GM12892 (cell line): ENCODE measurements around the gene FLT1.
A peak's percentile ranks its signal among the peaks of the same experiment; 100 is the strongest.

Experiments used
- DNase-seq: peaks from one replicate; pipeline ENCODE4 v3.0.0; 2011; ENCODE audit not compliant: insufficient read length
- FAIRE-seq: peaks from 2 replicates; lab custom pipeline; 2011; peaks lifted over from hg19 to GRCh38; lab: Jason Lieb, UNC
- POLR2A ChIP-seq: IDR thresholded peaks from 2 replicates; pipeline ENCODE4 v1.6.1; 2011; ENCODE audit warnings: low read depth, low read length, control low read depth
- POLR2AphosphoS5 ChIP-seq: IDR thresholded peaks from 2 replicates; pipeline ENCODE4 v1.6.1; 2011; ENCODE audit warnings: low read depth, low read length, control low read depth
- TAF1 ChIP-seq: IDR thresholded peaks from 2 replicates; pipeline ENCODE4 v1.6.1; 2011; ENCODE audit warnings: low read depth, mild to moderate bottlenecking, control low read depth, low read length, borderline replicate concordance

Gene FLT1

DNA sequence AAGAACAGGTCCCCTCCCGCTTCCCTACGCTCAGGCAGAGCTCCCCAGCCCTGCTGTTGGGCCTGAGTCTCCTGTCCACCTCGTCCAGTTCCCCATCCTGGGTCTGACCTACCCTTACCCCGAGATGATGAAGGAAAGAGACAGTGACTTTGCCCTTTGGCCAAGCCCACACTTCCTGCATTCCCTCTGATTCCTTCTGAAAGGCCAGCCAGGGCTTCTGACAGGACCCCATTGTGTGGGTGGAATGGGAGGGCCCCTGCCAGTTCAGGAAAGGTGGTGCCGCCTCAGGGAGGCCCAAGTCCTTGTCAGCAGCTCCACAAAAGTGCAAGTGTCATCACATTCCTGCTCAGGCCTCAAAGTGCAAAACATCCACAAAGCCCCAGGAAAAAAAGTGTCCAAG lies 178.8 kb downstream of the FLT1 start:
- TF ChIP-seq POLR2AphosphoS5 = no peak
- TF ChIP-seq TAF1 = no peak
- no peak for TF ChIP-seq POLR2A
- no peak for DNase-seq
- FAIRE-seq = no peak

DNA sequence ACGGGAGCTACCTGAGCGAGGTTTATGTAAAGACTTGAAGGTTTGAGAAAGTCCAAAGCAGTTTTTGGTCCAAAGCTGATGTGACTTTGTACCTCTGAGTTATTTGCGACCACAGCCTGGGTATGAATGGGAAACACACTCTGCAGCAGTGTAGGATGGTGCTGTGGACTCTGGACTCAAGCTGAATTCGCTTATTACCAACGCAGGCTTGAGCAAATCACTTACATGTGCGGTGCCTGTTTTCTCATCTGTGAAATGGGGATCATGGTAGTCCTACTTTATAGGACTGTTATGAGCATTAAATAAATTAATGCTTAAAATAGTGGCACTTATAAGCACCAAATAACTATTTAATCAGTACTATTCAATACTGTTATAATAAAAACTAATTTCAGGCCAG lies 180.0 kb downstream of the FLT1 start:
- TF ChIP-seq POLR2AphosphoS5 (no peak), TAF1 (no peak)
- no peak for DNase-seq
- no peak for FAIRE-seq

DNA sequence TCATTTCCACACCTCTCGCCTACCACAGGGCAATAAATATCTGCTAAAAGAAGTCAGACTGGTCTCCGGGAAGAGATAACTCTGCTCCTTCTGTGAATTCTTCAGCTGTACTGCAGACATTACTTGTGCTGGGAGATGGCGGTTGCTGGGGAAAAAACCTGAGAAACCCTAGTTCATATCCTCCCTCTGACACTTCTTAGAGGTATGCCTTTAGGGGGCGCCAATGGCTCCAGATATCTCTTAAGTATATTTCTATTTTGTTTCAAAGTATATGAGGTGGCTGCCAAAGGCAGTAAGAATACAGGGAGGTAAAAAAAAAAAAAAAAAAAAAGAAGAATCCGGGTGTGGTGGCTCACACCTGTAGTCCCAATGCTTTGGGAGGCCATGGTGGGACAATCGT lies 181.3 kb downstream of the FLT1 start:
- TF ChIP-seq POLR2AphosphoS5 (no peak), TAF1 (no peak), POLR2A (no peak)
- no peak for DNase-seq
- FAIRE-seq = no peak

DNA sequence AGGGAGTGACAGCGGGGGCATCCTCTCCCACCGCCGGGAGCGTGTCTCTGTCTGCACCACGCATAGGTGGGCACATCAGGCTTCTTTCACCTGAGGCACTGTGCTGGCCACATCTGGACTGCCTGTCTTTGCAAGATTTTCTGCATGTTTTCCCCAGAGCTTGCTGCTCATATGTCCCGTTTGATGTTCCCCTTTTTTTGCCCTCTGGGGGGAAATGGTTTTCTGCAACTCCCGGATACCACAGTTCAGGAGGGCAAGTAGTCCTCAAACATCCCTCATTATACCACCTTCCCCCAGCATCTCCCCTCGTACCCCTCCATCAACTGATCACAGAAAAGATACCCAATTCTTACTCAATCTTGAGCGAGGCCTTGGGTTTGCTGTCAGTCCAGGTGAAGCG lies 188.6 kb downstream of the FLT1 start:
- TF ChIP-seq TAF1 = no peak
- TF ChIP-seq POLR2A = no peak
- DNase-seq (no peak), FAIRE-seq (no peak)

DNA sequence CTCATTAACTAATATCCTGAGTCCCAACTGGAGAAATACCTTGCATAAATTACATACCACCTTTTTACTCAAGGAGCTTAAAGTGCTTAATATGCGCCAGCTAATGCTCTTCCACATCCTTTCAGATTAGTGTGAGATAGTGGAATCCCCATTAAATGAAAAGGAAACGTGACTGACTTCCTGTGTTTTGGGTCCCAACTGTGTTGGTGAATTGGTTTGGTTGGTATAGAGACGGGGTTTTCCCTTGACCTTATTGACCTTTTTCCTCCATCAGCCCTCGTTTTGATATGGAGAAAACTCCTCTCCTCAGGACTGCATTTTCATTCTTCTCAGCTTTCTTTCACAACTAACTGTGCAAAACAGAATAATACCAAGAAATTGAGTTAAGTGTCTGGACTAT lies 193.1 kb downstream of the FLT1 start:
- DNase-seq (no peak), FAIRE-seq (no peak)
- TF ChIP-seq POLR2AphosphoS5 (no peak), TAF1 (no peak), POLR2A (no peak)

DNA sequence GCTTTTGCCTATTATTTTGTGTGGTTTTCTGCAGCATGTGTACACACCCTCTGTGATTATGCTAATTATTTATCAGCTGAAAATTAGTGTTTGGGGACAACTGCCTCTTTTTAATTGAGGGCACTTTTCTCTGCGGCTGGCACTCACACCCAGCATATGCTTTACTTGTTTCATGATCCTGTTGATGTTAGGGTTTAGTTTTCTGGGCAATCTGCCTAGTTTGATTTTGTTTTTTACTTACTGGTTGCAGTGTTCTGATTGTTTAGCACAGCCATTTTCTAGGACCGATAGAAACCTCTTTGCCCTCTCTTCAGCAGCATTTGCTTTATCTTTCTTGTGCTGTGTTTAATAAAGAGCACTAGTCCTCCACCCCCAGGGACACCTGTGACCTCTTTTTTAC lies 195.0 kb downstream of the FLT1 start:
- no peak for FAIRE-seq
- TF ChIP-seq POLR2A = no peak

DNA sequence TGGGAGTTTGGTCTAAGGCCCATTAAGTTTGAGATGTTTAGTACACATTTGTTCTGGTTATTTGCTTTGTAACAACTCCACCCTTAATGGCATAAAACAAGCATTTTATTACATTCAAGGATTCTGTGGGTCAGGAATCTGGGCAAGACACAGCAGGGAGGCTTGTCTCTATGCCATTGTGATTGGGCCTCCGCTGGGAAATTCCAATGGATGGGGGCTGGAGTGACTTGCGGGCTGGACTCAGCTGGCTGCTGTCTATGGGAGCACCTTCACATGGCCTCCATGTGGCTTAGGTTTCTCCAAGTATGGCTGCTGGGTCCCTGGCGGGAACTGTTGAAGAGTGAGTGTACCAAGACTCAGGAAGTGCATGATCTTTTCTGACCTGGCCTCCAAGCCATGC lies 197.6 kb downstream of the FLT1 start:
- FAIRE-seq (no peak), DNase-seq (no peak)
- TF ChIP-seq POLR2A (no peak), TAF1 (no peak), POLR2AphosphoS5 (no peak; the same call in 1 of the 2 replicates)

More for the DNA sequence above, 195.0 kb downstream of the FLT1 start:
- no peak for DNase-seq

DNA sequence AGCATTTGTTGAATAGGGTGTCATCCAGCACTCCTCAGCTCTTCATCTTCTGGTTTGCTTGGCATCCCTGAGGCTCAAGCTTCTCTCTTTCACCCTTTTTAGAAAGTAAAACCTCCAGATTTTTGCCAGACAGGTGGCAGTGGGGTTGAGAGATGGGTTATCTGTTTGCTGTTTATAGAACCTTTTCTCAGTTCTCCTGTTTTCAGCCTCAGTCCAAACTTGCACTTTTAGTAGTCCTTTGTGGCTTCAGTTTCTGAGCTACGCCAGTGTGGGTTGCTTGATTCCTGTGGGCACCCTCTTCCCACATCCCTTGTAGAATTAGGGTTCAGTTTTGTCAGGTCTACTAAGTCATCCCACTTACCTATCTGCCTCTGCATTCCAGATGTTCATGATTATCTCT lies 208.7 kb downstream of the FLT1 start:
- DNase-seq = no peak
- FAIRE-seq = peak; percentile 65
- no peak for TF ChIP-seq TAF1
- TF ChIP-seq POLR2AphosphoS5 = no peak
- TF ChIP-seq POLR2A = no peak

DNA sequence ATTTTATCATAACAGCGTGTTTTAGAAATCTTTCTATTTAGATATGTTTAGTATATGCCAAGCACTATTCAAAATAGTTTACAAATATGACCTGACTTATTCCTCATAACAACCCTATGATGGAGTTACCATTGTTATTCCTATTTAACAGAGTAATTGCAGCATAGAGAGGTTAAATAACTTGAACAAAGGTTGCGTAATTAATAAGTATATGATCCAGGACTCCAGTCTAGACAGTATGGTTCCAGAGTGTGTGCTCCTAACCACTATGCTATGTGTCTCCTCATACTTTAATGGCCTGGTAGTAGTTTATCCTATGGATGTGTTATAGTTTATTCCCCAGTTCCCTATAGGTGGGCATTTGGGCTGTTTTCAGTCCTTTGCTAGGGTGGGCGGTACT lies 211.3 kb downstream of the FLT1 start:
- TF ChIP-seq TAF1 (no peak), POLR2AphosphoS5 (no peak), POLR2A (no peak)
- FAIRE-seq (no peak), DNase-seq (no peak)

DNA sequence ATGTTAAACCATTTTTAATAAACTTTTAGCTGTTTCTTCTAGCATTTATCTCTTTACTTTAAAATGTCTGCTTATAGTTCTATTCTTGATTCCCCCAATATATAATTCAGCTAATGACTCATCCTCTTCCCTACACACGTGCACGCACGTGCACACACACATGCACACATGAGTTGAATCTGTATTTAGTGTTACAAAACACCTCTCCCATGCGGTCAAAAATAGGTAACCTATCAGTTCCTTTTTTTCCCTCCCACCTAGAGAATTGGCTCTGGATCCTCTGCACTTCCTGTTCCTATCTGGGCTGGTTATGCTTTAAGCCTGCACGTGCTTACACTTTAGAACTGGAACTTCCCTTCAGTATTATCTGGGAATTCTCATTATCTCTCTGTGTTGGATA lies 212.5 kb downstream of the FLT1 start:
- DNase-seq (no peak), FAIRE-seq (no peak)
- TF ChIP-seq TAF1 (no peak), POLR2AphosphoS5 (no peak), POLR2A (no peak)

DNA sequence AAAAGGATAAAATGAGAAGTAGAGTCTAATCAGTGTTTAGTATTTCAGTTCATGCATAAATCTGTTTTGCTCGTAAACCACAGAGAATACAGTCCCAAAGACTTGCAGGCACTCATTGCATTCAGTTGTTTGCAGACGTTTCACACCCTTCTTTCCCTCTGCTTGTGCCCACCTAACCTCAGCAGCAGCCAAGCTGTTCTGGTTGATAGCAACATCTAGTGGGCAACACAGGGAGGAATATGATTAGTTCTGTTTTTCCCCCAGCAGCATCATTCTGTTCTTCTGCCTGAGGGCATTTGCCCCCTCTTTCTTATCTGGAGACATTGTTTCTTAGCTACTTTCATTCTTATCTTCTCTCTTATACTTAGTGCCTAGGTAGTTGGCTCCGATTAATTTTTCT lies 221.0 kb downstream of the FLT1 start:
- peak; percentile 76 for FAIRE-seq
- TF ChIP-seq POLR2A (no peak), TAF1 (no peak), POLR2AphosphoS5 (no peak)
- no peak for DNase-seq

DNA sequence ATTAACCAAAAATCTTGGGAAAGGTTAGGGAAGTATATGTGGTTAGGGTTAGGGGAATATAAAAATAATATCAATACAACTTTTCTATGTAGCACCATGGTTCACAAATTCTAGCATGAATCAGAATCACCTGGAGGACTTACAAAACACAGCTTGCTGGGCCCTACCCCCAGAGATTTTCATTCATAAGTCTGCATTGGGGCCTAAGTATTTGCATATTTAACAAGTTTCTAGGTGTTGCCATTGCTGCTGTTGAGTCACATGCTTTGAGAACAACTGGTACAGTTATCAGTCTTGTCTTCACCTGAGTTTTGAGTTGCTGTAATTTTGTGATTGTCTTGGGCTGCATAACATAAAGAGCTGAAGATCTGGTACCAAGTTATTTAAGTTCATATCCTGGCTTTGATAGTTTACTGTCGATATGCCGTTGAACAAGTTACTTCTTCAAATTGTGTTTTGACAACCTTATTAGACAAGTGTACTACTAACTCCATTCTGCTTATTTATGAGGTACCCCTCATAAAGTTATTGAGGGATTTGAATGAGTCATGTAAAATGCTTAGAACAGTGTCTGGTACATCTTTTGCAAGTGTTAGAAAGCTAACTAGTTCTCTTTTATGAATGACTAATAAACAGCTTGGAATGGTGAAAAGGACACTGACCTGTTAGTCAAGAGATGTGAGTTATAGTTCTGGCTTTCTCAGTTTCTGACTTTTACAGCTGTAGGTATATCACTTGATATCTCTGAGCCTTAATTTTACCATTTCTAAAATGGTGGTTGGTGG lies 223.7 kb downstream of the FLT1 start:
- FAIRE-seq (no peak), DNase-seq (no peak)
- TF ChIP-seq TAF1 = no peak
